Mesenchymal stem cell (in vitro differentiated cells and primary cell): ENCODE measurements around the gene DNMT1.

Source experiments
- DNase-seq: peaks from one replicate; pipeline ENCODE4 v3.0.0-alpha.2; 2013
- H2AFZ ChIP-seq: one replicate; pipeline ENCODE4 v1.6.1; 2013; ENCODE audit warnings: low read depth, mild to moderate bottlenecking, control low read depth, inconsistent platforms, low read length, moderate library complexity
- H2AK5ac ChIP-seq: 2 replicates; pipeline ENCODE4 v1.6.1; 2013; ENCODE audit warnings: low read length, moderate library complexity, mild to moderate bottlenecking, inconsistent platforms; ENCODE audit not compliant: severe bottlenecking
- H2BK120ac ChIP-seq: one replicate; pipeline ENCODE4 v1.6.1; 2013; ENCODE audit warnings: low read depth, mild to moderate bottlenecking, inconsistent platforms, low read length, moderate library complexity
- H2BK12ac ChIP-seq, 2 experiments: one replicate each; pipeline ENCODE4 v1.6.1; 2013; ENCODE audit warnings: inconsistent platforms in 2 of 2, low read length in 2 of 2, mild to moderate bottlenecking in 2 of 2, moderate library complexity in 2 of 2, control low read depth in 1 of 2
- H2BK15ac ChIP-seq: one replicate; pipeline ENCODE4 v1.6.1; 2013; ENCODE audit warnings: mild to moderate bottlenecking, low read depth, inconsistent platforms; ENCODE audit not compliant: poor library complexity, severe bottlenecking
- H2BK5ac ChIP-seq: 2 replicates; pipeline ENCODE4 v1.6.1; 2013; ENCODE audit warnings: low read depth, mild to moderate bottlenecking, low read length, control low read depth, inconsistent platforms; ENCODE audit not compliant: poor library complexity, severe bottlenecking
- H3K14ac ChIP-seq, 2 experiments: one replicate each; pipeline ENCODE4 v1.6.1; 2013; ENCODE audit warnings: inconsistent platforms in 2 of 2, low read length in 2 of 2, control low read depth in 1 of 2, mild to moderate bottlenecking in 1 of 2, moderate library complexity in 1 of 2
- H3K18ac ChIP-seq, 2 experiments: one replicate each; pipeline ENCODE4 v1.6.1; 2013; ENCODE audit warnings: inconsistent platforms in 2 of 2, low read length in 2 of 2, control low read depth in 1 of 2, low read depth in 1 of 2, mild to moderate bottlenecking in 1 of 2
- H3K23ac ChIP-seq, 2 experiments: one replicate each; pipeline ENCODE4 v1.6.1; 2013; ENCODE audit warnings: inconsistent platforms in 2 of 2, low read length in 2 of 2, mild to moderate bottlenecking in 2 of 2, moderate library complexity in 2 of 2, control low read depth in 1 of 2
- H3K27ac ChIP-seq: 2 replicates; pipeline ENCODE4 v1.5.1; 2013; ENCODE audit warnings: mild to moderate bottlenecking, moderate library complexity, low read length, control low read depth, inconsistent platforms; ENCODE audit not compliant: poor library complexity, severe bottlenecking
- H3K27me3 ChIP-seq, 2 experiments: 2 replicates each; pipeline versions ENCODE4 v1.6.1 to v1.7.0; 2013; ENCODE audit warnings: low read length in 2 of 2, mild to moderate bottlenecking in 2 of 2, moderate library complexity in 2 of 2, control low read depth in 1 of 2, inconsistent platforms in 1 of 2; ENCODE audit not compliant: control insufficient read depth in 1 of 2, insufficient read depth in 1 of 2
- H3K36me3 ChIP-seq, 2 experiments: 2 replicates each; pipeline versions ENCODE4 v1.6.1 to v1.7.0; 2013; ENCODE audit warnings: low read length in 2 of 2, control low read depth in 1 of 2, inconsistent platforms in 1 of 2, low read depth in 1 of 2, mild to moderate bottlenecking in 1 of 2; ENCODE audit not compliant: insufficient read depth in 2 of 2, control insufficient read depth in 1 of 2
- H3K4ac ChIP-seq, 2 experiments: one replicate each; pipeline ENCODE4 v1.6.1; 2013; ENCODE audit warnings: inconsistent platforms in 2 of 2, low read length in 2 of 2, mild to moderate bottlenecking in 2 of 2, moderate library complexity in 2 of 2, control low read depth in 1 of 2, low read depth in 1 of 2
- H3K4me1 ChIP-seq: 2 replicates; pipeline ENCODE4 v1.6.1; 2013; ENCODE audit warnings: low read depth, low read length, control low read depth; ENCODE audit not compliant: control insufficient read depth, insufficient read depth
- H3K4me2 ChIP-seq: 2 replicates; pipeline ENCODE4 v1.6.1; 2013; ENCODE audit warnings: low read length, mild to moderate bottlenecking, inconsistent platforms; ENCODE audit not compliant: poor library complexity, severe bottlenecking
- H3K4me3 ChIP-seq, 2 experiments: 2 replicates each; pipeline versions ENCODE4 v1.5.1 to v1.7.0; 2013; ENCODE audit warnings: low read length in 2 of 2, mild to moderate bottlenecking in 2 of 2, control low read depth in 1 of 2, low read depth in 1 of 2; ENCODE audit not compliant: insufficient read depth in 1 of 2
- H3K79me1 ChIP-seq: replicated peaks from 2 replicates; pipeline ENCODE4 v1.6.1; 2013; ENCODE audit warnings: mild to moderate bottlenecking, control low read depth, low read length, inconsistent platforms; ENCODE audit not compliant: poor library complexity, severe bottlenecking
- H3K9ac ChIP-seq: 2 replicates; pipeline ENCODE4 v1.7.0; 2013; ENCODE audit warnings: mild to moderate bottlenecking, low read length, moderate library complexity
- H3K9me3 ChIP-seq: 2 replicates; pipeline ENCODE4 v1.7.0; 2013; ENCODE audit warnings: mild to moderate bottlenecking, low read length; ENCODE audit not compliant: control insufficient read depth
- H4K8ac ChIP-seq: one replicate; pipeline ENCODE4 v1.6.1; 2013; ENCODE audit warnings: inconsistent platforms, mild to moderate bottlenecking, low read length, moderate library complexity
- H4K91ac ChIP-seq: one replicate; pipeline ENCODE4 v1.6.1; 2013; ENCODE audit warnings: mild to moderate bottlenecking, low read length, inconsistent platforms
- WGBS: methylation state at CpG from one replicate; pipeline ENCODE4 v1.1.7; 2013; ENCODE audit warnings: mixed read lengths; 5-methylcytosine and 5-hydroxymethylcytosine counted together

Gene DNMT1

GRCh38 chr19:10163536-10163935 is 31.2 kb downstream of the DNMT1 start:
- Histone ChIP-seq H3K4me3 (no peak overlapping the region), H3K27ac (no peak overlapping the region), H2BK12ac (no peak overlapping the region), H3K27me3 (no peaks in the 10 kb centered on the region), H2AFZ (no peak overlapping the region), H3K18ac (no peak overlapping the region), H3K9ac (no peak overlapping the region), H3K4ac (no peak overlapping the region), H2BK15ac (no peak overlapping the region), H3K23ac (no peak overlapping the region), H4K91ac (no peak overlapping the region), H3K36me3 (peaks cover 84 to 89% of the 10 kb centered on the region in 2 experiments), H4K8ac (no peak overlapping the region), H3K79me1 (peaks cover 41% of the 10 kb centered on the region), H2BK120ac (no peak overlapping the region), H3K9me3 (no peaks in the 10 kb centered on the region), H2BK5ac (no peak overlapping the region), H3K4me2 (no peak overlapping the region), H2AK5ac (no peak overlapping the region), H3K4me1 (no peaks in the 10 kb centered on the region), H3K14ac (no peak overlapping the region)
- 96% methylated on average over 1 of the region's 3 CpGs for WGBS
- DNase-seq: no peak

- Histone ChIP-seq H3K79me1 (peaks cover 38% of the 10 kb centered on the region), H3K4me2 (no peak overlapping the region), H3K23ac (no peak overlapping the region), H3K14ac (no peak overlapping the region), H2AK5ac (no peak overlapping the region), H3K4ac (no peak overlapping the region), H3K4me3 (no peak overlapping the region), H2AFZ (no peak overlapping the region), H3K4me1 (no peaks in the 10 kb centered on the region), H2BK120ac (no peak overlapping the region), H3K18ac (no peak overlapping the region), H3K9me3 (no peaks in the 10 kb centered on the region), H4K91ac (no peak overlapping the region), H2BK12ac (no peak overlapping the region), H4K8ac (no peak overlapping the region), H3K27ac (no peak overlapping the region), H3K27me3 (no peaks in the 10 kb centered on the region), H3K9ac (no peak overlapping the region), H2BK15ac (no peak overlapping the region), H2BK5ac (no peak overlapping the region), H3K36me3 (peaks cover 92 to 96% of the 10 kb centered on the region in 2 experiments)
- no peak for DNase-seq
- WGBS: 95% methylated on average over 16 of the region's 16 CpGs
Observed at GRCh38 chr19:10159610-10160009, 35.1 kb downstream of the DNMT1 start.

- 95% methylated on average over 11 of the region's 11 CpGs for whole genome bisulfite sequencing
Observed at GRCh38 chr19:10158485-10158884, 36.3 kb downstream of the DNMT1 start.

GRCh38 chr19:10158071-10158470 is 36.7 kb downstream of the DNMT1 start:
- Histone ChIP-seq H2AK5ac (no peak overlapping the region), H2BK15ac (no peak overlapping the region), H3K36me3 (peaks cover 89 to 95% of the 10 kb centered on the region in 2 experiments), H3K4ac (no peak overlapping the region), H3K14ac (no peak overlapping the region), H3K23ac (no peak overlapping the region), H3K27ac (no peak overlapping the region), H2BK5ac (no peak overlapping the region), H3K27me3 (no peaks in the 10 kb centered on the region), H4K91ac (no peak overlapping the region), H3K79me1 (peaks cover 36% of the 10 kb centered on the region), H2BK12ac (no peak overlapping the region), H3K18ac (no peak overlapping the region), H3K9me3 (no peaks in the 10 kb centered on the region), H3K9ac (no peak overlapping the region), H2AFZ (no peak overlapping the region), H3K4me2 (no peak overlapping the region), H3K4me1 (no peaks in the 10 kb centered on the region), H4K8ac (no peak overlapping the region), H3K4me3 (no peak overlapping the region), H2BK120ac (no peak overlapping the region)
- WGBS: 99% methylated on average over 5 of the region's 8 CpGs
- no peak for DNase-seq

More at GRCh38 chr19:10158485-10158884, 36.3 kb downstream of the DNMT1 start:
- Histone ChIP-seq H2BK15ac (no peak overlapping the region), H2BK120ac (no peak overlapping the region), H3K27me3 (no peaks in the 10 kb centered on the region), H3K79me1 (peaks cover 37% of the 10 kb centered on the region), H3K4me1 (no peaks in the 10 kb centered on the region), H4K91ac (no peak overlapping the region), H3K27ac (no peak overlapping the region), H3K18ac (no peak overlapping the region), H3K4me2 (no peak overlapping the region), H3K9me3 (no peaks in the 10 kb centered on the region), H3K36me3 (peaks cover 92 to 97% of the 10 kb centered on the region in 2 experiments), H2BK5ac (no peak overlapping the region), H3K23ac (no peak overlapping the region), H3K14ac (no peak overlapping the region), H2AK5ac (no peak overlapping the region), H3K9ac (no peak overlapping the region), H2BK12ac (no peak overlapping the region), H4K8ac (no peak overlapping the region), H3K4me3 (no peak overlapping the region), H2AFZ (no peak overlapping the region), H3K4ac (no peak overlapping the region)
- no peak for DNase-seq
